GM12878 (cell line): ENCODE data around the gene SGIP1. TPM values are rescaled to one million over a fixed set of nuclear protein-coding genes. Genes with fewer than 3 reads are reported as not detected.

Source experiments
- ATAC-seq: fragments of 200-7000 bp; cut with Tn5 transposase; 3 replicates; pipeline ENCODE4 v1.9.1; 2020; ENCODE audit warnings: mild to moderate bottlenecking, moderate library complexity
- BruUV-seq: library from RNA; stranded (reverse); fragments of 400-500 nt; replicated peaks from 2 replicates; lab custom pipeline; 2021; lab: Mats Ljungman, UMichigan
- CTCF ChIA-PET: fragments of 300-600 bp; sonication (Branson Sonifier 250); formaldehyde crosslinking; extraction: SDS; loops from one replicate; lab custom pipeline; 2021; ENCODE audit warnings: inconsistent platforms; lab: Yijun Ruan, JAX
- POLR2A ChIA-PET: fragments of 350-600 bp; formaldehyde crosslinking; extraction: SDS; loops from one replicate; lab custom pipeline; 2021; ENCODE audit warnings: inconsistent platforms; lab: Charles Lee
- RAD21 ChIA-PET: fragments of 300-600 bp; sonication (Branson Sonifier 250); formaldehyde crosslinking; loops from one replicate; lab custom pipeline; 2023; ENCODE audit warnings: antibody characterized with exemption; ENCODE audit not compliant: unreplicated experiment; lab: Charles Lee
- SMC1A ChIA-PET: fragments of 300-600 bp; sonication (Branson Sonifier 250); formaldehyde crosslinking; loops from one replicate; lab custom pipeline; 2023; ENCODE audit not compliant: unreplicated experiment, uncharacterized antibody; lab: Charles Lee
- DNase-seq: peaks from one replicate; pipeline ENCODE4 v3.0.0-alpha.2; 2011; ENCODE audit warnings: low read depth, low spot score
- FAIRE-seq: peaks from 3 replicates; lab custom pipeline; 2011; peaks lifted over from hg19 to GRCh38; lab: Jason Lieb, UNC
- H2AFZ ChIP-seq: 2 replicates; pipeline ENCODE4 v1.6.0; 2011; ENCODE audit warnings: low read depth, low read length, control low read depth; ENCODE audit not compliant: control insufficient read depth
- H3K27ac ChIP-seq: 2 replicates; pipeline ENCODE4 v1.5.1; 2011; ENCODE audit warnings: control low read depth; ENCODE audit not compliant: control insufficient read depth, insufficient read depth
- H3K27me3 ChIP-seq, 2 experiments: replicated peaks in 1 of 2; 2 replicates each; pipeline versions ENCODE4 v1.6.0 to v1.6.1; 2011; ENCODE audit warnings: low read length in 1 of 2; ENCODE audit not compliant: control insufficient read depth in 2 of 2, insufficient read depth in 2 of 2
- H3K36me3 ChIP-seq, 2 experiments: 2 replicates each; pipeline ENCODE4 v1.5.1; 2011; ENCODE audit warnings: low read length in 1 of 2; ENCODE audit not compliant: control insufficient read depth in 2 of 2, insufficient read depth in 2 of 2
- H3K4me1 ChIP-seq: 2 replicates; pipeline ENCODE4 v1.6.1; 2011; ENCODE audit warnings: mild to moderate bottlenecking, low read length, moderate library complexity, mixed read lengths; ENCODE audit not compliant: control insufficient read depth, insufficient read depth
- H3K4me2 ChIP-seq: 2 replicates; pipeline ENCODE4 v1.6.0; 2011; ENCODE audit warnings: control low read depth; ENCODE audit not compliant: control insufficient read depth, insufficient read depth
- H3K4me3 ChIP-seq: fragments of 200-600 bp; sonication (generic); 2 replicates; pipeline ENCODE4 v1.5.1; 2016
- H3K79me2 ChIP-seq: 2 replicates; pipeline ENCODE4 v1.6.0; 2011; ENCODE audit warnings: low read length; ENCODE audit not compliant: control insufficient read depth, insufficient read depth
- H3K9ac ChIP-seq: 2 replicates; pipeline ENCODE4 v1.8.0; 2011; ENCODE audit warnings: low read length, control low read depth, mixed read lengths; ENCODE audit not compliant: control insufficient read depth, insufficient read depth
- H3K9me3 ChIP-seq: replicated peaks from 3 replicates; pipeline ENCODE4 v1.5.1; 2011; ENCODE audit warnings: mild to moderate bottlenecking, low read length; ENCODE audit not compliant: control insufficient read depth, insufficient read depth
- H4K20me1 ChIP-seq: 2 replicates; pipeline ENCODE4 v1.6.0; 2011; ENCODE audit not compliant: control insufficient read depth, insufficient read depth
- BCL11A ChIP-seq: IDR thresholded peaks from 2 replicates; pipeline ENCODE4 v1.6.1; 2011; ENCODE audit warnings: low read depth, low read length
- FOXK2 ChIP-seq: fragments of 450-650 bp; IDR thresholded peaks from 2 replicates; pipeline ENCODE4 v1.6.1; 2017; ENCODE audit warnings: mild to moderate bottlenecking, moderate library complexity
- IKZF2 ChIP-seq, 2 experiments: fragments of 450-650 bp; IDR thresholded peaks; 2 replicates each; pipeline ENCODE4 v1.6.1; 2017; ENCODE audit warnings: mild to moderate bottlenecking in 2 of 2, moderate library complexity in 2 of 2
- KAT2A ChIP-seq: conservative IDR thresholded peaks from 2 replicates; pipeline ENCODE4 v1.6.1; 2011; ENCODE audit warnings: low read depth, low read length; ENCODE audit not compliant: control insufficient read depth
- PML ChIP-seq: IDR thresholded peaks from 2 replicates; pipeline ENCODE4 v1.6.1; 2012; ENCODE audit warnings: low read length, inconsistent platforms
- RAD21 ChIP-seq: IDR thresholded peaks from 2 replicates; pipeline ENCODE4 v1.6.1; 2011; ENCODE audit warnings: mild to moderate bottlenecking, low read depth, low read length, moderate library complexity; ENCODE audit not compliant: insufficient read depth
- SMAD5 ChIP-seq: IDR thresholded peaks from 2 replicates; pipeline ENCODE4 v1.6.1; 2016; ENCODE audit warnings: antibody characterized with exemption, low read depth
- SP1 ChIP-seq: IDR thresholded peaks from one replicate; pipeline ENCODE4 v1.6.1; 2011; ENCODE audit warnings: low read depth, low read length
- ZBED1 ChIP-seq: IDR thresholded peaks from 2 replicates; pipeline ENCODE4 v1.6.1; 2016; ENCODE audit warnings: borderline replicate concordance
- WGBS: methylation state at CpG from one replicate; pipeline ENCODE4 v1.1.6; 2016; ENCODE audit warnings: low lambda C conversion rate; ENCODE audit not compliant: insufficient replicate concordance, insufficient coverage; ENCODE audit errors: missing lambda C conversion rate; 5-methylcytosine and 5-hydroxymethylcytosine counted together
- in situ Hi-C: fragments of 300-500 bp; cut with MboI; formaldehyde crosslinking; loops from 9 replicates; pipeline ENCODE4 v1.14.3; 2018; ENCODE audit warnings: mixed read lengths
- intact Hi-C: fragments of 100-400 bp; cut with micrococcal nuclease; formaldehyde crosslinking; loops from one replicate; pipeline ENCODE4 v1.14.2; 2022; ENCODE audit not compliant: unreplicated experiment
- polyA plus RNA-seq, 11 experiments: library from polyadenylated mRNA; depleted of rRNA in 4 of 11; unstranded in 6 of 11; stranded (reverse) in 5 of 11; fragments of >200 nt; fragmentation: Nextera tagmentation in 4 of 11; fragmentation: Illumina TruSeq in 1 of 11; extraction: Ambion mirVana in 4 of 11; extraction: Trizol in 1 of 11; gene quantifications; 1 replicate in 1 of 11; 2 replicates in 10 of 11; pipeline versions ENCODE4 v1.2.1 to v1.2.3, GENCODE V29; 2011 to 2016; ENCODE audit warnings: inconsistent platforms in 2 of 11, missing spikeins in 2 of 11, low read depth in 1 of 11
- total RNA-seq, 4 experiments: library from RNA; depleted of rRNA in 3 of 4; stranded (reverse); fragments of >200 nt in 3 of 4; fragmentation: Illumina TruSeq in 1 of 4; extraction: Trizol in 1 of 4; gene quantifications; 2 replicates each; pipeline versions ENCODE4 v1.2.1 to v1.2.3, GENCODE V29; 2013 to 2021
- TF ChIP-seq, protein P1 (sequence below): IDR thresholded peaks from 2 replicates; pipeline ENCODE4 v1.6.1; 2012; ENCODE audit warnings: low read depth, low read length, improper control_type of control experiment
- TF ChIP-seq, protein P2 (sequence below): fragments of 450-650 bp; IDR thresholded peaks from 2 replicates; pipeline ENCODE4 v1.6.1; 2017; ENCODE audit warnings: borderline replicate concordance

Gene SGIP1
- total and polyA plus RNA-seq, 10 of the 15 experiments (the other 5 are each of a cell fraction or from before 2014, with no cell fraction given): 0.15 TPM; not detected in 9

GRCh38 chr1:66599346-66599745, 65.4 kb downstream of the SGIP1 start:
- Histone ChIP-seq H3K36me3 (no peaks in the 10 kb centered on the region), H3K9ac (no peak overlapping the region), H3K79me2 (no peaks in the 10 kb centered on the region), H3K27ac (no peak overlapping the region), H3K27me3 (no peaks in the 10 kb centered on the region; a peak in 1 of 4 replicates), H3K4me3 (no peak overlapping the region), H3K9me3 (no peaks in the 10 kb centered on the region), H3K4me1 (no peaks in the 10 kb centered on the region), H3K4me2 (no peak overlapping the region), H2AFZ (no peak overlapping the region), H4K20me1 (no peaks in the 10 kb centered on the region)
- FAIRE-seq: no peak
- DNase-seq: no peak
- TF ChIP-seq SMAD5: no peak
- no peak for TF ChIP-seq BCL11A
- no peak for TF ChIP-seq ZBED1
- TF ChIP-seq, protein P1, sequence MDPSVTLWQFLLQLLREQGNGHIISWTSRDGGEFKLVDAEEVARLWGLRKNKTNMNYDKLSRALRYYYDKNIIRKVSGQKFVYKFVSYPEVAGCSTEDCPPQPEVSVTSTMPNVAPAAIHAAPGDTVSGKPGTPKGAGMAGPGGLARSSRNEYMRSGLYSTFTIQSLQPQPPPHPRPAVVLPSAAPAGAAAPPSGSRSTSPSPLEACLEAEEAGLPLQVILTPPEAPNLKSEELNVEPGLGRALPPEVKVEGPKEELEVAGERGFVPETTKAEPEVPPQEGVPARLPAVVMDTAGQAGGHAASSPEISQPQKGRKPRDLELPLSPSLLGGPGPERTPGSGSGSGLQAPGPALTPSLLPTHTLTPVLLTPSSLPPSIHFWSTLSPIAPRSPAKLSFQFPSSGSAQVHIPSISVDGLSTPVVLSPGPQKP: no peak
- TF ChIP-seq FOXK2: no peak
- no peak for TF ChIP-seq KAT2A
- SMC1A ChIA-PET: no interaction called here
- RAD21 ChIA-PET: no interaction called here
- CTCF ChIA-PET: no interaction called here
- 26% methylated on average over 3 of the region's 3 CpGs for WGBS
- BruUV-seq: no TSS peak
- POLR2A ChIA-PET: no interaction called here
- intact Hi-C loops: no loop called here
- ATAC-seq: no peak
- in situ Hi-C loops: no loop called here

DNA sequence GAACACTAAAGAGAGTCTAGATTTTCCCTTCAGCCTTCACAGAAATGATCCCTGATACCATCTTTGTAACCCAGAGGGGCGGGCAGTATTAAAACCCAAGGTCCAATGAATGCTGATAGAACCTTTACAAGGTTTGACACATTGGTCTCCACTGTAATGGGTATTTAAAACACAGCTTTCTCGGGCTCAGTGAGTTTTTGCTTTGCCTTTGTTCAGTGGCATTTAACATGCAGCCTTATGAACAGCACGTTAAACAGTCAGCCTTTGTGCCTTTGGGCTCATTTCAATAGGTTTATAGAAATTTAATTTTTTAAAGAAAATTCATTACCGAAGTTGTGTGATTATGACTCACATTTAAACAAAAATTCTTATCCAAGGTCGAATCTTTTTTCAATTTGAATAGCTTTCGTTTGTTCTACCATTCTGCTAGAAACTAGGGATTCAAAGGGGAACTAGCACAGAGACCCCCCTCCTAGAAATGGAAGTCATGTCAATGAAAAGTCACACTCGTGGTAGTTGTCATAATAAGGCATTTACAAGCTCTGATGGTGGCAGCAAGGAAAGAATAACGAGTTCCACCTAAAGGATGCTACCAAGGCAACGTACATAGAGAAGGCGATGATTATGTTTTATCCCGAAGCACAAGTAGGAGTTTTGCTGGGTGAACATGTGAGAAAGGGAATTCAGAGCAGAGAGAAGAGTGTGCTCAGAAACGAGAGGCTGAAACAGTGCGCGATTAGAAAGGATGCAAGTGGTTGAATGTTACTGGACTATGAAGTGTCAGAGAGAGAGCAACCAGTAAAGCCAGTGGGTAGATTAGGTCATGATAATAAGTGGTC, 66.2 kb downstream of the SGIP1 start:
- in situ Hi-C loops: no loop called here
- BruUV-seq: no TSS peak
- Histone ChIP-seq H3K79me2 (no peaks in the 10 kb centered on the region), H3K4me2 (no peak overlapping the region), H3K4me3 (no peak overlapping the region), H3K27me3 (no peaks in the 10 kb centered on the region; a peak in 1 of 4 replicates), H2AFZ (no peak overlapping the region), H4K20me1 (no peaks in the 10 kb centered on the region), H3K27ac (no peak overlapping the region), H3K4me1 (no peaks in the 10 kb centered on the region), H3K9me3 (no peaks in the 10 kb centered on the region), H3K36me3 (no peaks in the 10 kb centered on the region), H3K9ac (no peak overlapping the region)
- intact Hi-C loops: no loop called here
- 28% methylated on average over 14 of the region's 14 CpGs for WGBS
- no peak for DNase-seq
- ChIA-PET CTCF (no interaction called here), RAD21 (no interaction called here), POLR2A (no interaction called here), SMC1A (no interaction called here)
- ATAC-seq: no peak
- FAIRE-seq: no peak
- no peak for TF ChIP-seq IKZF2 (IDR thresholded peaks at IDR 0.05)
- no peak for TF ChIP-seq RAD21
- TF ChIP-seq, protein P2, sequence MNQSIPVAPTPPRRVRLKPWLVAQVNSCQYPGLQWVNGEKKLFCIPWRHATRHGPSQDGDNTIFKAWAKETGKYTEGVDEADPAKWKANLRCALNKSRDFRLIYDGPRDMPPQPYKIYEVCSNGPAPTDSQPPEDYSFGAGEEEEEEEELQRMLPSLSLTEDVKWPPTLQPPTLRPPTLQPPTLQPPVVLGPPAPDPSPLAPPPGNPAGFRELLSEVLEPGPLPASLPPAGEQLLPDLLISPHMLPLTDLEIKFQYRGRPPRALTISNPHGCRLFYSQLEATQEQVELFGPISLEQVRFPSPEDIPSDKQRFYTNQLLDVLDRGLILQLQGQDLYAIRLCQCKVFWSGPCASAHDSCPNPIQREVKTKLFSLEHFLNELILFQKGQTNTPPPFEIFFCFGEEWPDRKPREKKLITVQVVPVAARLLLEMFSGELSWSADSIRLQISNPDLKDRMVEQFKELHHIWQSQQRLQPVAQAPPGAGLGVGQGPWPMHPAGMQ: no peak
- TF ChIP-seq PML: no peak
- TF ChIP-seq SP1: no peak
